Kidney tubule cell (primary cell): ENCODE data around the gene ONECUT2.
"Not testable (repeated sequence)": the region's sequence is repeated elsewhere in the genome, so short reads cannot be mapped to it uniquely, and the experiment has no call there.

Experiments used
- DNase-seq: peaks from one replicate; pipeline ENCODE4 v3.0.0-alpha.2; 2018; ENCODE audit warnings: low spot score

Gene ONECUT2

DNA sequence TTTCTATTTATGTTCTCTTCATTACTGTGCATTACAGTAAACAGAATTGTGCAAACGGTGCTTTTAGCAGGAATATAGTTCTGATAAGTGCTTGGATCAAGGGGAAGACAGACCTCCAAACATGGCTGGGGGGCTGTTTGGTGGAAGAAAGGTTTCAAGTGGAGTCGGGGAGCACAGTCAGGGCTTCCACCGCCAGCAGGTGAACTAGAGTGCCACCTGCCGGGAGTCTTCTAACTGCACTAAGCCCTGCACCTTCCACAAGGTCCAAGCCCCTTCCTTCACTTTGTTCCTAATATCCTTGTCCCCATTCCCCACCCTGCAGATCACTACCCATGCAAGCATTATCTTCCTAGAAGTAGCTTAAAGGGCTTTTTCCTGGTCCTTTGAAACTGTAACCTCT, 11.1 kb downstream of the ONECUT2 start:
- peak; percentile 36 for DNase-seq

DNA sequence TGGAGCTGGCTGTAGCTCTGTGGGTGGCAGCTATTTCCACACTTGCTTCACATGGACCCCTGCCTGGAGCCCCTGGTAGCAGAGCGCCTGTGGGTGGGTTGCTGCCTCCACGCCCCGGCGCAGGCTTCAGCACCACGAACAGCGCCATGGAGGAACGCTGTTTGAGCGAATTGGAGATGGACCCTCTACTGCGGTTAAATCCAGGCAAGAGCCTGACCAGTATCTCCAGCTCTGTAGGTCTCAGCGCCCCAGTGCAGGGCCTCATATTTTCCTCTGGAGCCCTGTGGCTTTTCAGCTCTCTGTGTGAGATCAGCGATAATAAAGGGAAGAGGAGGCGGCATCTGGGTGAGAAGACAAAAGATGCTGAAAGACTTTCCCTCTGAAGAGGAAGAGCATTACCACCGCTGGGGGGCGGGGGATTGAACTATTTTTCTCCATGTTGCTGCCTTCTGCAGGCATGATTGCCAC, 12.0 kb downstream of the ONECUT2 start:
- peak; percentile 28 for DNase-seq

DNA sequence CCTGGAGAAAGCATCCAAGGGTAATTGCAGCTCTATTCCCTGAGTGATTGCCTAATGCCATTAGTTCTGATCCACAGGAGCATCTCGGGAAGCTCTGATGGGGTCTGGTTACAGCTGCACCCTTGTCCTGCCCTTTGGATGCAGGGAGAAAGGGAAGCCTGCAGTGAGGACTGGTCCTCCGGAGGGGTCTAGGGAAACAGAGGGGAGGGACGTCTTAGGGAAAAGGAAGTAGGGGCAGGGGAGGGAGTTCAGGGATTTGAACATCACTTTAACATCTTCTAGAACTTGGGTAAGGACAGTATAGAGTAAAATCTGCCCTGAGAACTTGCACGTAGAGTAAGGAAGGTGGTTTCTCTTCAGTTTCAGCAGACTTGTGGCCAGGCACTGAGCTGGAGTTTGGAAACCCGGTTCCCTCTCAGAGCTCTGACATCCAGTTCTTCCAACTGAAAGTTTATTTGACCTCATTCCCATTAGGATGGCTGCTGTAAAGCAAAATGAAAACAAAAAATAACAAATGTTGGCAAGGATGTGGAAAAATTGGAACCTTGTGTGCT, 20.5 kb downstream of the ONECUT2 start:
- DNase-seq = no peak

DNA sequence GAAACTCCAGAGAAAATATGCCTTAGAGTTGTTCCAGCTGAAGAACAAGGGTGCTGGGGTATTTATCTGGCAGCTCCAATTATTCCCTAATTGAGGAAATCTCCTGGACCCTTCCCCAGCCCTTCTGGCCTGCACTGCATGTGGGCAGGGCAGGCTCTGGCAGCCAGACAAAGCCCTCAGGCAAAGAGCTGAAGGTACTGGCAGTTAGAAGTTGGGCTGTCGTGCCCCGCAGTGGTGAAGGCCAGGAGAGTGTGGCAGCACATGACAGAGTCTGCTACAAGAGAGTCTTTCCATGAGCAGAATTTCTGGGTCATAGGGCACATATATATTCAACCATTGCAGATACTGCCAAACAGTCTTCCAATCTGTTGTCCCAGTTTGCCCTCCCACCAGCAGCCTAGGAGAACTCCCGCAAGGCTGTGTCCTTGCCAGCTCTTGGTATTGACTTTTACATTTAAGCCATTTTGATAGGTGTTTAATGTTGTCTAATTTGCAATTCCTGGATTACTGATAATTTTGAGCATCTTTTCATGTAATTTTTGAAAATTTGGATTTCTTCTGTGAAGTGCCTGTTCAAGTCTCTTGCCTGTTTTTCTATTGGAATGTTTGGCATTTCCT, 26.6 kb downstream of the ONECUT2 start:
- DNase-seq = no peak

- DNase-seq = no peak
Observed at GRCh38 chr18:57466307-57466706, 31.1 kb downstream of the ONECUT2 start.

GRCh38 chr18:57466745-57467409, 31.7 kb downstream of the ONECUT2 start:
- no peak for DNase-seq

GRCh38 chr18:57469884-57470283, 34.7 kb downstream of the ONECUT2 start:
- peak; percentile 3 for DNase-seq

DNA sequence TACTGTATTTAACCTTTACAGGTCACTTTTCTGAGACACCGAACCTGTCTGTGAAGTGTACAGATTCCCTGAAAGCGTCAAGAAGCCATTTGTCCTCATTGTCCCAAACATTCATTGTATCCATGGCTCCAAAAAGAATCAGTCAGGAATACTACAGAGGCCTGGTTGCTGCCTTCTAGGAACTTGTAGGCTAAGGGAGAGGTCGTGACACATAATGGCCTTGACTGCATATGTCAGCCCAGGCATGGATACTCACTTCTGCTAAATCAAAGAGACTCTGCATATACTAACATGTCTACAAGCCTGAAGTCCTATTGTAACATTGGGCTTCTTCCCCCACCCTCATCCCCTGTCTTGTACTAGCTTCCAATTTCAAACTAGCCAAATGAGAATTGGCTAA, 40.2 kb downstream of the ONECUT2 start:
- no peak for DNase-seq

- no peak for DNase-seq
Observed at GRCh38 chr18:57475903-57476302, 40.7 kb downstream of the ONECUT2 start.

GRCh38 chr18:57480733-57481132, 45.6 kb downstream of the ONECUT2 start:
- peak; percentile 27 for DNase-seq

- DNase-seq = peak; percentile 21
Observed at GRCh38 chr18:57497372-57498294, 62.5 kb downstream of the ONECUT2 start.

- no peak for DNase-seq
Observed at GRCh38 chr18:57498682-57499256, 63.6 kb downstream of the ONECUT2 start.

GRCh38 chr18:57502624-57503023, 67.5 kb downstream of the ONECUT2 start:
- no peak for DNase-seq

DNA sequence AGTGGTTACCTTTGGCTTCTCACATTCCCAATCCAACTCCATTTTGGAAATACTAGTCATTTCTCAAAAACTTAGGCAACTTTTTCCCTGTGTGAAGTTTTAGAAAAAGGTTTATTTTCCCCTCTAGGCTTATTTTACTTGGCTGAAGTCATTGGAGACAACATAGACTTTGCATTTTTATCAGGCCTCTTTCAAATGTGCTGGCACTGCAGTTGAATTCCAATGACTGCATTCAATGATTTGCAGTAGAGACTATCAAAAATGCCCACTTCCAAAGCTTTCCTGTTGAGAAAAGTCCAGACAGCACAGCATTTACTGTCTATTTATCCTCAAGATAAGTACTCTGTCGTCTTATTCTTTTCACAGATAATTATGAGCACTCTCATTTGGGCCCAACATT, 70.1 kb downstream of the ONECUT2 start:
- DNase-seq = no peak

- no peak for DNase-seq
Observed at GRCh38 chr18:57516056-57516455, 80.9 kb downstream of the ONECUT2 start.

- DNase-seq = no peak
Observed at GRCh38 chr18:57518533-57518932, 83.4 kb downstream of the ONECUT2 start.

DNA sequence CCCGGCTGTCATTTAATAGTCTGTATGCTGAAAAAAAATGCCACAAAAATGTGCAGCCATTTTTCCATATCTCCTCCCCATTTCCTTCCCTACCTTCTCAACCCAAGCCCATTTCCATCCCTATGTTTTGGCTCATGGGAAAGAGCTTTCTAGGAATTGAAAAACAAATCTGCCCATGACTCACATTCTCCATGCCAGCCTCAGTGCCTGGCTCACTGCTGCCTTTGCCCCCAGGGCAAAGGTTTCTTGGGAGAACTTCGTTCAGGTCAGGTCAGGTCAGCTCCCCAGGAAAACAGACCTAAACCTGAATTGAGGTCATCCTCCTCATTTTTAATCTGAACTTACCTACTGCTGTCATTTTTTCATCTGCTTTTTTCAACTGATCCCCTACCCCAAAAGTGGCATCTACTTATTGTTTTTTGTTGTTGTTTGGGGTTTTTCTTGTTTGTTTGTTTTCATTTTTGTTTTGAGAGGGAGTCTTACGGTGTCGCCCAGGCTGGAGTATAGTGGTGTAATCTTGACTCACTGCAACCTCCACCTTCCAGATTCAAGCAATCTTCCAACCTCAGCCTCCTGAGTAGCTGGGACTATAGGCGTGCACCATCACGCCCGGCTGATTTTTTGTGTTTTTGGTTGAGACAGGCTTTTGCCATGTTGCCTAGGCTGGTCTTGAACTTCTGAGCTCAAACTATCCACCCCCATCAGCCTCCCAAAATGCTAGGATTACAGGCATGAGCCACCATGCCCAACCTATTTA, 84.7 kb downstream of the ONECUT2 start:
- no peak for DNase-seq

DNA sequence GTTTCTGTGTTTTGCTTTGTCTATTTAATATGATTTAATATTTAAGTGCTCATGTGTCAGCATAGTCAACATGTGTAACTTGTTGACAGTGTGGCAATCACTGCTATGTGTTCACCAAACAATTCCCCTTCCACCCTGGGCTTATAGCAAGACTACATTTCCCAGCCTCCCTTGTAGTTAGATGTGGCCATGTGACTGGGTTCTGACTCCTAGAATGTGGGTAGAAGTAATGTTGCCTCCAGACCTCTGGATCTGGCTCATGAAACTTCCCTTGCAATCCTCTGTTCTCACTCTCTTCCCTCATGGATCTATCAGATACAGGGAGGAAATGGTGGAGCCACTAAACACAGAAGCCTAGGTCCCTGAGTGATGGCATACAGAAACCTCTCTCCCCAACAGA, 87.2 kb downstream of the ONECUT2 start:
- DNase-seq = not testable (repeated sequence)

- DNase-seq = no peak
Observed at GRCh38 chr18:57523171-57523956, 88.2 kb downstream of the ONECUT2 start.

DNA sequence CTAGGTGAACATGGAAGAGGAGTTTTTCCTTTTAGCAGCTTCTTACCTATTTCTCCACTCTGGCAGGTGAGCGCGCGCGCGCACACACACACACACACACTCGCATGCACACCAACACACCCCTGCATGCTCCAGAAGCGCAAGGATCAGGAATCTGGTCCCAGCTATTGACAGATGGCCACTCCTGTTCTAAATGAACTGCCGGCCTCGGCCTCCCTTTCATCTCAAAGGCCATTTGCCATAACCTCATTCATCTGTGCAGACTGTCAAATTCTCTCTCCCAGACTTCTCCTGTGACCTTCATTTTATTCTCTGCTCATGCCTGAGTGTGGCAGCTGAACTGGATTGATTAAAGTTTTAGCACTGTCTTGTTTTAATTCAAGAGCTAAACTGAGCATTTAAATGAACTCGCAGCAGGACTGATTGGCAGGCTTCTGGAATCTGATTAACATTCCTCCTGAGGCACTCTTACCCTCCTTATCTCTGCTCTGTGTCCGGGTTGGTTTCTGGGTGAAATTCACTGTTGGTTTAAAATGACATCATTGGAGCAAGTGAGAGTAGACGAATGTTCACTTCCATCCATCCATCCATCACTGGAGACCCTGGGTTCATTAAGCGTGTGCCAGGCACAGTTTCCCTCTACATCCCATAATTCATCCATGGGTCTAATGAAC, 92.5 kb downstream of the ONECUT2 start:
- no peak for DNase-seq
